GM19193 (cell line): ENCODE data around the gene LGR4.

Experiments
- POLR2A ChIP-seq: IDR thresholded peaks from 4 replicates; pipeline ENCODE4 v1.6.1; 2011; ENCODE audit not compliant: insufficient read depth, insufficient read length; ENCODE audit errors: extremely low read depth

The LGR4 gene

DNA sequence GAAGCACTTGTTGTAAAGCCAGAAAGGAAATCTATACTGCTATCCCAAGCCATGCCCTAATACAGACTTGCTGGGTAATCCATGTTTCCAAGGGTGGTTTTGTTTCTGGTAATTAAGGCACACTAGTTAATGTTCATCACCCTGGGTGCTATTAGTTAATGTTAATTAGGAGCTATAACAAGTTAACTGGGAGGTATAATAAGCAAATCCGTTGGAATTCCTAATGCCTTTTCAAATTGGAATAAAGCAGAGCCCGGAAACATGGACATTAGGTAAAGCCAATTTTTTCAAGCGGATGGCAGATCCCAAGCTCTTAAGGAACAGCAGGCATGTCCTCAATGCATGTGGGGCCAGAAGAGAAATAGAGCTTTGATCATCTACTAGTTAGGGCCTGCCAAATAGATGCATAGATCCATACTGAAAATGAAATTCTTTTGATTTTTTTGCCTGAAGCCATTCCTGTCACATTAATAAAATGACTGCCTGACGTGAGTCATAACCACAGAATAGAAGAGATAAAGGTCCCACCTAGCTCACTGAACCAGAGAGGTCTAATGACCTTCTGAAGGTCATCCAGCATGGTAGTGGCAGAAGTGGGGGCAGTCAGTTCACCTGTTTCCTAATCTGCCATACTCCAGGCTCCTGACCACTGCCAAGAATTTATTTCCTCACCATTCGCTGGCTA, 81.1 kb downstream of the LGR4 start:
- TF ChIP-seq POLR2A = no peak

DNA sequence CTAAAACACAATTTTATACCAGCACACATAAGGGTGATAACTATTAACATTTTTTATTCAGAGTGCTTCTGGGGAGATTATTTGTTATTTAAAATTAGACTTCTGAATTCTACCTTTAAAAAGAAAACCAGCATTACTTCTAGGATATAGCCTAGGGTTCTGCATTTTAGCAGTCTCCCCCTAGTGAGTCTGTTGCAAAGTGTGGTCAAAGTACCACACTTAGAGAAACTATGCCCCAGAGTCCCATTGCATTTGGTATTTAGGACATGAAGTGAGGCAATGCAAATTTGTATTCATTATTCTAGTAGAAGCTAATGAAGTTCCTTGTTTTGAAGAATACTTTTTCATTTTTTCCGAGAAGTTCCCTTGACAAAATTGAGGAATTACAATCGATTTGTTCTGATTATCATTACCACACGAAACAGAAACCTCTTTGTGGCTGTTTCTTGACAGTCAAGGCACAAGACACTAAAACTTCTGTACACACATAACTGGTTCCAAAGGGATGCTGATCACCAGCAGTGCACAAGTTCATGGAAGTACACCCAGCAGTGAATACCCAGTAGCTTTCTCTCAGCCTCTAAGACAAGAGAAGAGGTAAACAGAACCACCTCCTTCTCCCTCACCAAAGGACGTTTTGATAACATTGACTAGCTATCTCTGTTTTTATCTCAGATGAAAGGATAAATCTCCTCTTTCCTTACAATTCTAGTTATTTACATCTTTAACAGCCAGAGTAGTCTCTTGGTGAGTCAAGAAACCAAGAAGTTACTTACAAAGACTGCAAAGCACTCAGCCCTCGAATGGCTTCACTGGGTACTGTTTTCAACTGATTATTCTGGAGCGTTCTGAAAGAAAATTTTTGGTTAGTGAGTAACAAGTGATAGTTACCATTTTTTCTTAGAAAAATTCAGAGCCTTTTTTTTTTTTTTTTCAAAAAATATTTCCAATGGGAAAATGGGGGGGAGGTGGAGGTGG, 82.0 kb downstream of the LGR4 start:
- TF ChIP-seq POLR2A = no peak

DNA sequence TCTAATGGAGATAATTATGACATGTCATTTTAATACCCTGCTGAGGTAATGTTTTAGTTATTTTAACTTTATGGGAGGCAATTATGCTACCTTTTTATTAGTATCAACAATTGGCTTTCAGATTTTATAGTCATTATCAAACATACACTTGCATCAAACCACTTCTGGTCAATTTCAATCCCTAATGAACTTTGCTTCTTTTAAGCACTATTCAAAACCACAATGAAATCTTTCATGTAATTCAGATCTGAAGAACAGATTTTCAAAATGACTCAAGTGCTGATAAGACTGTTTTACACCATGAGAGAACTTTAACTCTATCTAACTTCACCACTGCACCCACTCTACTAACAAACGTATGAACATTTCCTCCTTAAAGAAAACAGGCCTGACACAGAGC, 83.7 kb downstream of the LGR4 start:
- TF ChIP-seq POLR2A = no peak

DNA sequence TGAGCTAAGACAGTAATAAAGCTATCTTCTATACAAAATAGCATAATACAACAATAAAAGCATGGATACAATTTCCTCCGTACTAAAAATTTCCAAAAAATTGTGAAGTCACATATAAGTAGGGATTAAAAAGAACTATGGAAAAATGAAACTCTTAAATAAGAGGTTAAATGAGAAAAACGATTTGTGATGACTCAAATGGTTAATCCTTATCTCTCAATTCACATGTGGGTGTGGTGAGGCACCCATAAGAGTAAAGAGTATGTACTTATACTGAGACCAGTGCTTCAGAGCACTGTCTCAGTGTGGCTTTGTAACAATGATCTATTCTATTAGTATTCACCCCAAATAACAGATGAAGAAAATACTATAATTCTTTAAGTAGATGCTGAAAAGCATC, 84.6 kb downstream of the LGR4 start:
- TF ChIP-seq POLR2A = no peak

DNA sequence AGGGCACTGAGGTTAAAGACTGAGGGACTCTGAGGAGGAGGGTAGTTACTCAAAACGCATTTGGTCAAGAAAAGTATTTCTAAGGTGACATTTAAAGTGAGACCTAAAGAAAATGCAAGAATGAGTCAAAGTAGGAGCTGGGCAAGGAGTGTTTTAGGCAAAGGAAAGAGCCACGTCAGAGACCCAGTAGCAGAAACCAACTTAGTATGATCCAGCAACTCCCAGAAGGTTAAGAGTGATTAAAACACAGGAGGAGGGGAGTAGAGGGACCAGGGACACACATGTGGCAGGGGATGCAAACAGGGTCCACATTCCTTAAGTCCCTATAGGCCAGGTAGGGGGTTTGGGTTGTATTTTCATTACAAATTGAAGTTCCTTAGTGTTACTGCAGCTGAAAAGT, 85.2 kb downstream of the LGR4 start:
- TF ChIP-seq POLR2A = no peak

DNA sequence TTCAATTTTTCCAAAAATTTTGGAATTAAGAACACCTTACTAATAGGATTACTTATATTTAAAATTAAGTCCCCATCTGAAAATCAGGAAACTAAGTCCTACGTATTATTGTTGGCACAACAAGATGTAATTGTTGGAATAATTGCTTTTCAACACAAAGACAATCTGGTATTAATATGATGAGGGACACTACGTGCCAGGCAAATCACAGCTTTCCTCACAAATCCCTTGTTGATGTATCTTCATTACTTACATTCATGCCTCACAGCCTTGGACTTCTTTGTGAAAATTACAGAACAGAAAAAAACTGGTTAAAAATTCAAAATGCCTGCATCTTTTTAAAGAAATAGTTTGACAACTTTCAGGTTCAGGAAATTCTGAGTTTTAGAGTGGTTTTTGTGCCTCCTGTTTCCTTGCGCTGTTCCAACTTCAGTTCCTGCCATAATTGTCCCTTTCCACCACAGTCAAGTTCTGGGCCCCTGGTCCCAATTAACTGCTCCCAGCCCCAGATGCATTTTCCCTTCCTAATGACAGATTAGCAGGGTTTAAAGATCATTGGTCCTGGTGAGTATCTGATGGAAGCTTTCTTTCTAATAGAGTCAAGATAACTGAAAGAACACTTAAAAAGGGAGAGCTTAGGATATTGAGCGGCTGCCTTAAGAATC, 86.3 kb downstream of the LGR4 start:
- TF ChIP-seq POLR2A = no peak

DNA sequence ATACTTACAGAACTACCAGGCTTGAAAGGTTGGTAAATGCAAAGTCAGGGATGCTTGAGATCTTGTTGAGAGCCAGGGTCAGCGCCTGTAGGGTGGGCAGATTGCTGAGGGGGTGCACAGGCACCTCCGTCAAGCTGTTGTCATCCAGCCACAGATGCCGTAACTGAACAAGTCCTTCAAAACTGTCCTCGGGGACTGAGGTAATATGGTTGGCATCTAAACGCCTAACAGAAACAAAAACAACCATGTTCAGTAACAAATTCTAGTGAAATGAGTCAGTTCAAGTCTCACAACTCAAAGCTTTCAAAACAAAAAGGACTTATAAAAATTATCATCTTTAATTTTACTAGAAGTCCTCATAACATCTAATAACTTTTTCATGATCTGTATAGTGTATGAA, 87.3 kb downstream of the LGR4 start:
- no peak for TF ChIP-seq POLR2A

DNA sequence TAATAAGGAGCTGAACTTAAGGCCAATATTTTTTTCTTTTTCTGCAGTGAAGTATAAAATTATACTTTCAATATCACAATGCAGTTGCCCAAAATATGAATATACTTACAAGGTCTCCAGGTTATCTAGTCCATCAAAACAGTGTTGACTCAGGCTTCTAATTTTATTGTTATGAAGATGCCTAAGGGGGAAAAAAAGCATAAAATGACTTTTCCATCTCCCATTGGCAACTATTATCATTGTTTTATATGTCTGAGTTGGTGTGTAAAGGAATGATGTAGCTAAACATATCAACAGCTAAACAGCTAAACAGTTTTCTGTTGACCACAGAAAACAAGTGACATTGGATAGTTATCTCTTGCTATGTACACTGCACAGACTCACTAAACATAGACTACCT, 88.4 kb downstream of the LGR4 start:
- no peak for TF ChIP-seq POLR2A

DNA sequence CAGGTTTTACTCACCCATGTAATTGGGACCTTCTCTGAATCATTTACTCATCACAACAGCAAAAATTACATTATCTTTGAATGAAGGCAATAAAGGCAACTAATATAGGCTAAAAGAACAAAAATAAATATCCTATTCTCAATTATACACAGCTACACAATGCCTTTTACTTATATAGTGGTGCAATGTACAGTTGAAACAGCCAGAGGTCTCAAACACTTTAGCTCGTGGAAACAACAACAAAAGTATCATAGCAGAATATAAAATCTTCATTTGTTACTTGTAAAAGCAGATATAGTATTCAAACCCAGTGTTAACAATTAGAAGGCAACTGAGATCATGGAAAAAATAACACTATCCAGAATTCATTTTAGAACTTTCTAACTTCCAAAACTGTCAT, 88.9 kb downstream of the LGR4 start:
- no peak for TF ChIP-seq POLR2A

DNA sequence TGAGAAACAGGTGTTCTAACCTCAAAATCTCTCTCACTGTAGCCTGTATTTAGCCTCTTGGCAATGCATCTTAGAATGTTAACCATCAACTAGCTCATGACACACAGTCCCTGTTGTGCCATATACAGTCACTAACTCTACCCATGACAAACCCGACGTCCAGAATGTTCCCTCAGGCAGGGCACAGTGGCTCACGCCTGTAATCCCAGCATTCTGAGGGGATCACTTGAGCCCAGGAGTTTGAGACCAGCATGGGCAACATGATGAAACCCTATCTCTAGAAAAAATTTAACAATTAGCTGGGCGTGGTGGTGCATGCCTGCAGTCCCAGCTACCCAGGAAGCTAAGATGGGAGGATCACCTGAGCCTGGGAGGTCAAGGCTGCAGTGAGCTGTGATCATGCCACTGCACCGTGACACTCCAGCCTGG, 91.3 kb downstream of the LGR4 start:
- TF ChIP-seq POLR2A = no peak

DNA sequence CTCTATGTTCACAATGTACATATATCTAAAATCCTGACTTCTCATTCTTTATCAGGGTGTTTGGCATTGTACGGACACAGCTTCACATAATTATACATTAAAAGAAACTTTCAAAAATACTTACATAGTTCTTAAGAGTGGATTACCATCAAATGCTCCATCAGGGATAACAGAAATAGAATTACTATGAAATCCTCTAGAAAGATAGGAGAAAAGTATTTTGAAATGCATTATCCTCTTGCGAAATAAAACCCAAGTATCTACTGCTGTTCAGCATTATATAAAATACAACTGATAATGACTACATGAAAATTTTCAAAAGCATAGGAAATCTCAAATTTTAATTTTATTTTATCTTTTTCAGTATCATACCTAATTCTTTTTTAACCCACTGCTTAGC, 91.8 kb downstream of the LGR4 start:
- no peak for TF ChIP-seq POLR2A

DNA sequence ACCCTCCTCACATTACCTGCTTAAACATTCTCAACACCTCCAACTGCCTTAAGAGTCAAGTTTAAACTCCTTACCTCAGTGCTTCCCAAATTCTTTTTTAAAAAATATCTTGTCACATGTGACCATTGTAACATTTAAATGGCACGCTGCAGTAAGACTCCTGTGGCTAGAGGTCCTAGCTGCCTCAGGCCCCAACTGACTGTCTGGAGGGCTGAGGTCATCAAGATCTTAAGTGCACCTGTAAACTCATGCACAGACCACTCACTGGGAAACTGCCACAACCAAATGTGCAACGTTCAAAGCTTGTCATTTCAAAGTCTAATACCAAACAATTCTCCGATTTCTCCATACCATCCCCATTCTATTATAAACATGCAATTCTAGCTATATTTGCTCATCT, 93.1 kb downstream of the LGR4 start:
- no peak for TF ChIP-seq POLR2A

DNA sequence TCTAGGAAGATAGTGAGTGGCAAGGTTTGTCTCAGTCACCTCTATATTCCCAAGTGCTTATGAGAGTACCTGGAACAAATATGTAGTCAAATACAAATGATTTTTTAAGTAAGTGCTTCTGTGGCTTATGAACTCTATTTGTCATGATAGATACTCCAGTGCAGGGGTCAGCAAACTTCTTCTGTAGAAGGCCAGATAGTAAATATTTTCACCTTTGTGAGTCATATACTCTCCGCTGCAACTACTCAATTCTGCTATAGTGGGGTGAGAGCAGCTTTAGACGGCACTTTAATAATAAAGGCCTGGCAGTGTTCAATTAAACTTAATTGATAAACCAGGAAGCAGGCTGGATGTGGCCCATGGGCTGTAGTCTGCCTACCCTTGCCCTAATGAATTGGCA, 97.2 kb downstream of the LGR4 start:
- no peak for TF ChIP-seq POLR2A

DNA sequence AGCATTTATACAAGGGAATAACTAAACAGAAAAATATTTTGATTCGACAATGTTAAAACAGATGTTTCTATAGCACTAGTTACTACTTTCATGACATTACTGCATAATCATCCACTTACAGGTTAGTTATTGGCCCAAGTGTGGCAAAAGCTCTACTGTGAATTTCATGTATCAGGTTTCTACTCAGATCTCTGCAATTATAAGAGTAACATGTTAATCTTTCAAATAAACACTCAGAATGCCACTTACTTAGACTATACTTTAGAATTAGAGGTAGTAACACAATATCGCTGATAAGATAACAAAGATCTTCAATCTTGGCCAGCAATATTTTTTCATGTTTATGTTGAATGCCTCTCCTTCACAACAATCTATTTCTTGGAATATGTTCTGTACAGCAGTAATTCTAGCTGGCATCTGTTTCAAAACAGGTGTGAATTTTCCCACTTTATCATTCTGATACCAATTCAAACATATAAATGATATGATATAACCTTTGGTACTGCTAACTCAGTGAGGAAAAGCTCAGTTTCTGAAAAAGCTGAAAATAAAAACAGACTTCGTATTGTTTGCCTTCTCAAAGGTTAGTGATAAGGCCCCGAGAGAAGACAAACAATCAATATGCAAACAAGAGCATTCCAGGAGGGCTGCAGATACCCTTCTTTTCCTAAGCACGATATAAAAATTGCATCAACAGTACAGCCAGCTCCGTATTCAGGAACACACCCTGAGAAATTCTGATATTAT, 98.6 kb downstream of the LGR4 start:
- no peak for TF ChIP-seq POLR2A

DNA sequence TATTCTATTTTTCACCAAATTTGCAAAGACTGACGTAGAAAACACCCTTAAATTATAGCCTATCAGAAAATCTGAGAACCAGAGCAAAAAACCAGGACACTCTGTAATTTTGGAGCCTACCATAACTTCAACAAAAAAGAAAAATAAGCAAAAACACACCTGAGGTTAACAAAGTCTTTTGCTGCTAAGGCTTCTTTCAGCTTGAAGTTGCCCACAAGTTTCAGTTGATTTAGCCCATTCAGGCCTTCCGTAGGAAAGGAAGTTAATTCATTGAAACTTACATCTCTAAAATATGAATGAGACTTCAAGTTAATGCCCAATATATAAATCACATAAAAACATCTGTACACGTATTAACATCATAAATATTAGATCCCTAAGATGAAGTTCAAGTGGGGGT, 99.2 kb downstream of the LGR4 start:
- no peak for TF ChIP-seq POLR2A
